Measurements from ENCODE around the gene SELENON.

DNA sequence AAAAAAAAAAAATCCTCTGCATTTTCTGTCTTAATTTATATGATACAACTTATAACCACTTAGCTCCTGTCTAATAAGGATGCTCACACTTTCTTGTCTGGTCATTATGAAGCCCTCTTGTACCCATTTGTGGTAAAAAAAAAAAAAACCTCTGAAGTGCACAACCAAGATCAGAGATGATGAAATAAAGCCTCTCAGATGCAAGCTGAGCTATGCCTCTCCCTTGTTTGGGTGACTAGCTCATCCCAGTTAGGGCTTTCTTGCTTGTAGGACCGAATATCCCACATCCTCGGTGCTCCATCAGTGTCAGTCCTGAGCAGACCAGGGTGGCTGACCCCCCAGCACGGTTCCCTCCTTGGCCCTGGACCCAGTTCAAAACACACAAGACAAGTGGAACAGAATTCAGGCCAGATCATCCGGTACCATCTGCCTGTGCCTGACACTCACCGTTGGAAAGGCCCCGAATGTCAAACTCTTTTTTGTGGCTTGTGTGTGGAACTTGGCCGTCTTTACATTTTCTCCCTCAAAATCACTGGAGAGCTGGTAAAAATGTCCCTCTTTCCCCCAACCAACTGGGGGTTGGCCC lies 6.3 kb upstream of the SELENON start:
- TF ChIP-seq, protein P1, sequence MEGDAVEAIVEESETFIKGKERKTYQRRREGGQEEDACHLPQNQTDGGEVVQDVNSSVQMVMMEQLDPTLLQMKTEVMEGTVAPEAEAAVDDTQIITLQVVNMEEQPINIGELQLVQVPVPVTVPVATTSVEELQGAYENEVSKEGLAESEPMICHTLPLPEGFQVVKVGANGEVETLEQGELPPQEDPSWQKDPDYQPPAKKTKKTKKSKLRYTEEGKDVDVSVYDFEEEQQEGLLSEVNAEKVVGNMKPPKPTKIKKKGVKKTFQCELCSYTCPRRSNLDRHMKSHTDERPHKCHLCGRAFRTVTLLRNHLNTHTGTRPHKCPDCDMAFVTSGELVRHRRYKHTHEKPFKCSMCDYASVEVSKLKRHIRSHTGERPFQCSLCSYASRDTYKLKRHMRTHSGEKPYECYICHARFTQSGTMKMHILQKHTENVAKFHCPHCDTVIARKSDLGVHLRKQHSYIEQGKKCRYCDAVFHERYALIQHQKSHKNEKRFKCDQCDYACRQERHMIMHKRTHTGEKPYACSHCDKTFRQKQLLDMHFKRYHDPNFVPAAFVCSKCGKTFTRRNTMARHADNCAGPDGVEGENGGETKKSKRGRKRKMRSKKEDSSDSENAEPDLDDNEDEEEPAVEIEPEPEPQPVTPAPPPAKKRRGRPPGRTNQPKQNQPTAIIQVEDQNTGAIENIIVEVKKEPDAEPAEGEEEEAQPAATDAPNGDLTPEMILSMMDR (IDR thresholded peaks at IDR 0.05) = no peak
- no peak for TF ChIP-seq POLR2A (IDR thresholded peaks at IDR 0.05)

Measured in adrenal gland (tissue), 5 donors.